ENCODE results near the gene RFFL.

DNA sequence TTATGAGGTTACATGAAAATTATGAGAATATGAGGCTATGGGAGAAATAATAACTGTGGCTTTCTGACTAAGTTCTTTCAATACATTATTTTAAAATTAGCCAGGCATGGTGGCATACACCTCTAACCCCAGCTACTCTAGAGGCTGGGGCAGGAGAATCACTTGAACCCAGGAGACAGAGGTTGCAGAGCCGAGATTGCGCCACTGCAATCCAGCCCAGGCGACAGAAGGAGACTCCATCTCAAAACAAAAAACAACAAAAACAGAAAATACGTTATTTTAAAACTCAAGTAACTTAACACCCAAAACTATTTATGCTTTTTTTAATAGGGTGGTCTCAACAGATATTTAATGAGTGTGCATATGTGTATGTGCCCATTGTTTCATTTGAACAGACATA, 2.4 kb upstream of the RFFL start:
- no peak for TF ChIP-seq EZH2 (IDR thresholded peaks at IDR 0.05; ENCODE audit: insufficient read depth, low read length)
- TF ChIP-seq, protein P1, sequence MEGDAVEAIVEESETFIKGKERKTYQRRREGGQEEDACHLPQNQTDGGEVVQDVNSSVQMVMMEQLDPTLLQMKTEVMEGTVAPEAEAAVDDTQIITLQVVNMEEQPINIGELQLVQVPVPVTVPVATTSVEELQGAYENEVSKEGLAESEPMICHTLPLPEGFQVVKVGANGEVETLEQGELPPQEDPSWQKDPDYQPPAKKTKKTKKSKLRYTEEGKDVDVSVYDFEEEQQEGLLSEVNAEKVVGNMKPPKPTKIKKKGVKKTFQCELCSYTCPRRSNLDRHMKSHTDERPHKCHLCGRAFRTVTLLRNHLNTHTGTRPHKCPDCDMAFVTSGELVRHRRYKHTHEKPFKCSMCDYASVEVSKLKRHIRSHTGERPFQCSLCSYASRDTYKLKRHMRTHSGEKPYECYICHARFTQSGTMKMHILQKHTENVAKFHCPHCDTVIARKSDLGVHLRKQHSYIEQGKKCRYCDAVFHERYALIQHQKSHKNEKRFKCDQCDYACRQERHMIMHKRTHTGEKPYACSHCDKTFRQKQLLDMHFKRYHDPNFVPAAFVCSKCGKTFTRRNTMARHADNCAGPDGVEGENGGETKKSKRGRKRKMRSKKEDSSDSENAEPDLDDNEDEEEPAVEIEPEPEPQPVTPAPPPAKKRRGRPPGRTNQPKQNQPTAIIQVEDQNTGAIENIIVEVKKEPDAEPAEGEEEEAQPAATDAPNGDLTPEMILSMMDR (IDR thresholded peaks at IDR 0.05; ENCODE audit: insufficient read depth, low read depth, low read length), result no peak

Data from astrocyte (in vitro differentiated cells and primary cell).